ELR (cell line): ENCODE measurements around the gene KRT16.
"Not testable (repeated sequence)": the region's sequence is repeated elsewhere in the genome, so short reads cannot be mapped to it uniquely, and the experiment has no call there.

ENCODE experiments used
- DNase-seq: peaks from one replicate; pipeline ENCODE4 v3.0.0-alpha.2; 2015; ENCODE audit warnings: low read depth

KRT16 gene

GRCh38 chr17:41583137-41584127 lies 29.1 kb downstream of the KRT16 start:
- DNase-seq, result no peak

- DNase-seq, result not testable (repeated sequence)
Measured at GRCh38 chr17:41582061-41582968, 30.3 kb downstream of the KRT16 start.

- DNase-seq, result no peak
Measured at GRCh38 chr17:41581366-41582060, 31.1 kb downstream of the KRT16 start.

- DNase-seq, result peak; percentile 20
Measured at GRCh38 chr17:41580687-41581365, 31.7 kb downstream of the KRT16 start.

- DNase-seq, result no peak
Measured at GRCh38 chr17:41580244-41580575, 32.4 kb downstream of the KRT16 start.

- peak; percentile 81 for DNase-seq
Measured at GRCh38 chr17:41579484-41580243, 32.9 kb downstream of the KRT16 start.

- no peak for DNase-seq
Measured at GRCh38 chr17:41578971-41579370, 33.6 kb downstream of the KRT16 start.

GRCh38 chr17:41578538-41578937 lies 34.0 kb downstream of the KRT16 start:
- DNase-seq, result no peak

- not testable (repeated sequence) for DNase-seq
Measured at GRCh38 chr17:41576740-41577139, 35.8 kb downstream of the KRT16 start.

GRCh38 chr17:41575336-41575735 lies 37.2 kb downstream of the KRT16 start:
- no peak for DNase-seq

- DNase-seq, result no peak
Measured at GRCh38 chr17:41571561-41572434, 40.8 kb downstream of the KRT16 start, which contains the start of gene KRT9. TSS of gene KRT9 (minus strand) at chr17:41572059. CDS start at chr17:41571992, 67 bp downstream.

GRCh38 chr17:41567317-41567716 lies 45.2 kb downstream of the KRT16 start:
- no peak for DNase-seq

- no peak for DNase-seq
Measured at GRCh38 chr17:41565338-41565737, 47.2 kb downstream of the KRT16 start.

- DNase-seq, result no peak
Measured at GRCh38 chr17:41563607-41564170, 48.9 kb downstream of the KRT16 start.

GRCh38 chr17:41561554-41561953 lies 51.0 kb downstream of the KRT16 start:
- no peak for DNase-seq
